ENCODE measurements around the gene GPR160. TPM values are rescaled to one million over a fixed set of nuclear protein-coding genes. Genes with fewer than 3 reads are reported as not detected.

Gene GPR160
- total RNA-seq, 2 donors from 2014 or later, result 27.4 to 88.9 TPM

- Histone ChIP-seq H3K36me3 (no peaks in the 10 kb centered on the region), H3K4me3 (no peak overlapping the region), H3K9me3 (no peaks in the 10 kb centered on the region), H3K27me3 (replicated peaks; ENCODE audit: insufficient read depth) (no peaks in the 10 kb centered on the region), H3K27ac (peak overlapping the region; percentile 79 to 86), H3K4me1 (replicated peaks) (peaks cover 8% of the 10 kb centered on the region)
- 87% methylated on average over 3 of the region's 3 CpGs for WGBS
- DNase-seq (ENCODE audit: low spot score), result no peak
- intact Hi-C loops (cut with DNase I), result no loop called here
- TF ChIP-seq, protein P1, sequence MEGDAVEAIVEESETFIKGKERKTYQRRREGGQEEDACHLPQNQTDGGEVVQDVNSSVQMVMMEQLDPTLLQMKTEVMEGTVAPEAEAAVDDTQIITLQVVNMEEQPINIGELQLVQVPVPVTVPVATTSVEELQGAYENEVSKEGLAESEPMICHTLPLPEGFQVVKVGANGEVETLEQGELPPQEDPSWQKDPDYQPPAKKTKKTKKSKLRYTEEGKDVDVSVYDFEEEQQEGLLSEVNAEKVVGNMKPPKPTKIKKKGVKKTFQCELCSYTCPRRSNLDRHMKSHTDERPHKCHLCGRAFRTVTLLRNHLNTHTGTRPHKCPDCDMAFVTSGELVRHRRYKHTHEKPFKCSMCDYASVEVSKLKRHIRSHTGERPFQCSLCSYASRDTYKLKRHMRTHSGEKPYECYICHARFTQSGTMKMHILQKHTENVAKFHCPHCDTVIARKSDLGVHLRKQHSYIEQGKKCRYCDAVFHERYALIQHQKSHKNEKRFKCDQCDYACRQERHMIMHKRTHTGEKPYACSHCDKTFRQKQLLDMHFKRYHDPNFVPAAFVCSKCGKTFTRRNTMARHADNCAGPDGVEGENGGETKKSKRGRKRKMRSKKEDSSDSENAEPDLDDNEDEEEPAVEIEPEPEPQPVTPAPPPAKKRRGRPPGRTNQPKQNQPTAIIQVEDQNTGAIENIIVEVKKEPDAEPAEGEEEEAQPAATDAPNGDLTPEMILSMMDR (IDR thresholded peaks at IDR 0.05), result no peak
- TF ChIP-seq POLR2AphosphoS5 (IDR thresholded peaks at IDR 0.05), result no peak
- TF ChIP-seq POLR2A (IDR thresholded peaks at IDR 0.05), result no peak
These were observed 9.3 kb downstream of the GPR160 start for GRCh38 chr3:170047133-170047404.

GRCh38 chr3:170049146-170050000 lies 11.6 kb downstream of the GPR160 start:
- Histone ChIP-seq H3K27me3 (replicated peaks; ENCODE audit: insufficient read depth) (no peaks in the 10 kb centered on the region), H3K27ac (peak overlapping the region; percentile 75 to 86), H3K4me1 (replicated peaks) (peaks cover 8% of the 10 kb centered on the region), H3K4me3 (no peak overlapping the region), H3K36me3 (no peaks in the 10 kb centered on the region), H3K9me3 (no peaks in the 10 kb centered on the region)
- WGBS, result 67% methylated on average over 10 of the region's 10 CpGs
- intact Hi-C loops (cut with DNase I), result no loop called here
- DNase-seq (ENCODE audit: low spot score), result peak; percentile 62
- TF ChIP-seq POLR2A (IDR thresholded peaks at IDR 0.05) (no peak), POLR2AphosphoS5 (IDR thresholded peaks at IDR 0.05) (peak; percentile 53)

GRCh38 chr3:170050753-170051152 lies 13.0 kb downstream of the GPR160 start:
- WGBS, result 76% methylated on average over 4 of the region's 4 CpGs
- peak overlapping the region in 1 of 2 donors; percentile 86 for H3K27ac ChIP-seq

DNA sequence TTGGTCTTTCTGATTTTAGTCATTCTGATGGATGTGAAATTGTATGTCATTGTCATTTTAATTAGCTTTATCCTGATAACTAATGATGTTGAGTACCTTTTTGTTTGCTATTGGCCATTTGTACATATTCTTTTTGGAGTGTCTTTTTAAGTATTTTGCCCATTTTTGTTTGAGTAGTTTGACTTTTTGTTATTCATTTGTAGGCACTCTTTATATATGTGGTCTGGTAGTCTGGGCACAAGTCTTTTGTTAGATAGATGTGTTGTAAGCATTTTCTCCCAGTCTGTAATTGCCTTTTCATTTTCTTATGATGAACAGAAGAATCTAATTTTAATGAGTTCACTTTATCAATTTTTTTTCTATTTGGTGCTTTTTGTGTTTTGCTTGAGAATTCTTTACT lies 14.6 kb downstream of the GPR160 start:
- intact Hi-C loops (cut with DNase I), result no loop called here
- H3K27ac ChIP-seq, result no peak overlapping the region
- no peaks in the 10 kb centered on the region for H3K27me3 ChIP-seq (replicated peaks; ENCODE audit: insufficient read depth)
- no peak overlapping the region for H3K4me3 ChIP-seq
- H3K9me3 ChIP-seq, result no peaks in the 10 kb centered on the region
- DNase-seq (ENCODE audit: low spot score), result no peak
- H3K4me1 ChIP-seq (replicated peaks), result no peaks in the 10 kb centered on the region
- H3K36me3 ChIP-seq, result no peaks in the 10 kb centered on the region
- TF ChIP-seq POLR2A (IDR thresholded peaks at IDR 0.05), result no peak
- no peak for TF ChIP-seq POLR2AphosphoS5 (IDR thresholded peaks at IDR 0.05)
- TF ChIP-seq, protein P1 (IDR thresholded peaks at IDR 0.05), result no peak

More at GRCh38 chr3:170050753-170051152, 13.0 kb downstream of the GPR160 start:
- no peaks in the 10 kb centered on the region for H3K27me3 ChIP-seq (replicated peaks; ENCODE audit: insufficient read depth)
- H3K4me3 ChIP-seq, result no peak overlapping the region
- peaks cover 5% of the 10 kb centered on the region for H3K4me1 ChIP-seq (replicated peaks)
- intact Hi-C loops (cut with DNase I), result no loop called here
- H3K36me3 ChIP-seq, result no peaks in the 10 kb centered on the region
- H3K9me3 ChIP-seq, result no peaks in the 10 kb centered on the region
- TF ChIP-seq POLR2A (IDR thresholded peaks at IDR 0.05) (no peak), POLR2AphosphoS5 (IDR thresholded peaks at IDR 0.05) (no peak)
- TF ChIP-seq, protein P1 (IDR thresholded peaks at IDR 0.05), result no peak
- DNase-seq (ENCODE audit: low spot score), result no peak

GRCh38 chr3:170054204-170054603 lies 16.4 kb downstream of the GPR160 start:
- Histone ChIP-seq H3K27ac (peak overlapping the region in 1 of 2 donors; percentile 38), H3K36me3 (no peaks in the 10 kb centered on the region), H3K27me3 (replicated peaks; ENCODE audit: insufficient read depth) (no peaks in the 10 kb centered on the region), H3K9me3 (no peaks in the 10 kb centered on the region), H3K4me3 (no peak overlapping the region), H3K4me1 (replicated peaks) (peaks cover 3% of the 10 kb centered on the region)
- 83% methylated on average over 1 of the region's 1 CpG for WGBS
- no peak for TF ChIP-seq POLR2AphosphoS5 (IDR thresholded peaks at IDR 0.05)
- TF ChIP-seq, protein P1 (IDR thresholded peaks at IDR 0.05), result peak in 1 of 4 experiments; percentile 11
- intact Hi-C loops (cut with DNase I), result no loop called here
- DNase-seq (ENCODE audit: low spot score), result no peak
